Hepatocyte (in vitro differentiated cells): ENCODE data around the gene SCAI. TPM values are rescaled to one million over a fixed set of nuclear protein-coding genes. Genes with fewer than 3 reads are reported as not detected.

ENCODE experiments used
- DNase-seq: peaks from one replicate; pipeline ENCODE4 v3.0.0-alpha.2; 2016; ENCODE audit warnings: low spot score
- H2AFZ ChIP-seq: fragments of 200-600 bp; sonication (generic); 2 replicates; pipeline ENCODE4 v1.6.0; 2016; ENCODE audit warnings: antibody characterized with exemption, mild to moderate bottlenecking
- H3K27ac ChIP-seq: fragments of 200-600 bp; sonication (generic); 2 replicates; pipeline ENCODE4 v1.5.1; 2016; ENCODE audit warnings: mild to moderate bottlenecking
- H3K27me3 ChIP-seq: fragments of 200-600 bp; sonication (generic); 2 replicates; pipeline ENCODE4 v1.6.1; 2016
- H3K36me3 ChIP-seq: fragments of 200-600 bp; sonication (generic); replicated peaks from 2 replicates; pipeline ENCODE4 v1.5.1; 2016; ENCODE audit warnings: low read depth; ENCODE audit not compliant: insufficient read depth
- H3K4me1 ChIP-seq: fragments of 200-600 bp; sonication (generic); 2 replicates; pipeline ENCODE4 v1.5.1; 2016; ENCODE audit warnings: mild to moderate bottlenecking, moderate library complexity; ENCODE audit not compliant: insufficient read depth
- H3K4me2 ChIP-seq: fragments of 200-600 bp; sonication (generic); 2 replicates; pipeline ENCODE4 v1.6.0; 2016
- H3K4me3 ChIP-seq: fragments of 200-600 bp; sonication (generic); 2 replicates; pipeline ENCODE4 v1.5.1; 2016; ENCODE audit warnings: mild to moderate bottlenecking
- H3K79me2 ChIP-seq: fragments of 200-600 bp; sonication (generic); 2 replicates; pipeline ENCODE4 v1.6.0; 2017; ENCODE audit warnings: mild to moderate bottlenecking
- H3K9me2 ChIP-seq: fragments of 200-600 bp; sonication (generic); replicated peaks from 2 replicates; pipeline ENCODE4 v1.6.0; 2017; ENCODE audit warnings: mild to moderate bottlenecking; ENCODE audit not compliant: insufficient read depth
- H3K9me3 ChIP-seq: fragments of 200-600 bp; sonication (generic); 2 replicates; pipeline ENCODE4 v1.5.1; 2016; ENCODE audit warnings: low read depth, mild to moderate bottlenecking
- H4K20me1 ChIP-seq: fragments of 200-600 bp; sonication (generic); 2 replicates; pipeline ENCODE4 v1.6.0; 2016; ENCODE audit warnings: mild to moderate bottlenecking; ENCODE audit not compliant: insufficient read depth, poor library complexity, severe bottlenecking
- CTCF ChIP-seq: fragments of 200-600 bp; sonication (generic); IDR thresholded peaks from 2 replicates; pipeline ENCODE4 v1.5.1; 2016; ENCODE audit warnings: antibody characterized with exemption, mild to moderate bottlenecking; ENCODE audit not compliant: poor library complexity
- EZH2 ChIP-seq: fragments of 200-600 bp; sonication (generic); IDR thresholded peaks from 2 replicates; pipeline ENCODE4 v1.6.1; 2016; ENCODE audit warnings: antibody characterized with exemption, mild to moderate bottlenecking, borderline replicate concordance
- EZH2phosphoT487 ChIP-seq: fragments of 200-600 bp; sonication (generic); IDR thresholded peaks from one replicate; pipeline ENCODE4 v1.6.1; 2018; ENCODE audit warnings: antibody characterized with exemption, mild to moderate bottlenecking, low read depth, moderate library complexity; ENCODE audit not compliant: unreplicated experiment, severe bottlenecking
- WGBS: methylation state at CpG from one replicate; pipeline ENCODE4 v1.1.6; 2016; ENCODE audit warnings: low lambda C conversion rate; ENCODE audit errors: missing lambda C conversion rate; 5-methylcytosine and 5-hydroxymethylcytosine counted together
- polyA plus RNA-seq: library from polyadenylated mRNA; unstranded; fragments of >200 nt; fragmentation: Nextera tagmentation; extraction: Ambion mirVana; gene quantifications from 2 replicates; pipeline ENCODE4 v1.2.1, GENCODE V29; 2016
- total RNA-seq: library from RNA; depleted of rRNA; stranded (reverse); fragments of >200 nt; gene quantifications from 2 replicates; pipeline ENCODE4 v1.2.3, GENCODE V29; 2014

Gene SCAI
- 6.3 and 10.5 TPM in 2 replicates for total RNA-seq
- 0.97 and 3.1 TPM in 2 replicates for polyA plus RNA-seq

- peaks cover 34% of the 10 kb centered on the region for H3K79me2 ChIP-seq
- peaks cover 2% of the 10 kb centered on the region for H4K20me1 ChIP-seq
- H3K9me3 ChIP-seq: no peaks in the 10 kb centered on the region
- peaks cover 5% of the 10 kb centered on the region for H3K4me1 ChIP-seq
- 1% methylated on average over 45 of the region's 46 CpGs for WGBS
- peak within 1 kb of the TSS; percentile 89 for H3K4me2 ChIP-seq
- TF ChIP-seq EZH2: no peak
- peak; percentile 97 for TF ChIP-seq CTCF
- no peak for TF ChIP-seq EZH2phosphoT487
- H3K27ac ChIP-seq: peak within 1 kb of the TSS; percentile 64
- peak within 1 kb of the TSS; percentile 46 for H3K4me3 ChIP-seq
- H3K9me2 ChIP-seq: no peaks in the 10 kb centered on the region
- no peaks in the 10 kb centered on the region for H3K27me3 ChIP-seq
- no peaks in the 10 kb centered on the region for H3K36me3 ChIP-seq
- peak; percentile 99 for DNase-seq
- H2AFZ ChIP-seq: peak within 1 kb of the TSS; percentile 55
Measured at GRCh38 chr9:125143377-125144090, at the start of gene SCAI. TSS of gene SCAI (minus strand) at chr9:125143528. CDS start at chr9:125143437, 91 bp downstream.

GRCh38 chr9:125190361-125190801 lies 47.1 kb upstream of the SCAI start:
- peaks cover 53% of the 10 kb centered on the region for H3K79me2 ChIP-seq
- H4K20me1 ChIP-seq: peaks cover 32% of the 10 kb centered on the region
- no peaks in the 10 kb centered on the region for H3K36me3 ChIP-seq
- TF ChIP-seq EZH2: no peak
- TF ChIP-seq EZH2phosphoT487: no peak
- TF ChIP-seq CTCF: no peak
- DNase-seq: no peak
- WGBS: 71% methylated on average over 14 of the region's 14 CpGs
- no peaks in the 10 kb centered on the region for H3K9me2 ChIP-seq
- peak overlapping the region; percentile 86 for H2AFZ ChIP-seq
- H3K4me2 ChIP-seq: peak overlapping the region; percentile 78
- H3K9me3 ChIP-seq: no peaks in the 10 kb centered on the region
- H3K27ac ChIP-seq: peak overlapping the region; percentile 84
- peaks cover 19% of the 10 kb centered on the region for H3K4me1 ChIP-seq
- no peaks in the 10 kb centered on the region for H3K27me3 ChIP-seq
- H3K4me3 ChIP-seq: peak overlapping the region; percentile 43

GRCh38 chr9:125189361-125190289 lies 46.3 kb upstream of the SCAI start, which contains the start of gene PPP6C:
TSS of gene PPP6C (minus strand) at chr9:125189803. CDS start at chr9:125189718, 85 bp downstream.
- peaks cover 19% of the 10 kb centered on the region for H3K4me1 ChIP-seq

More at GRCh38 chr9:125189361-125190289, 46.3 kb upstream of the SCAI start, which contains the start of gene PPP6C:
- WGBS: 1% methylated on average over 80 of the region's 82 CpGs
- no peaks in the 10 kb centered on the region for H3K36me3 ChIP-seq
- no peaks in the 10 kb centered on the region for H3K27me3 ChIP-seq
- TF ChIP-seq CTCF: peak; percentile 61
- no peak for TF ChIP-seq EZH2phosphoT487
- TF ChIP-seq EZH2: no peak
- H3K79me2 ChIP-seq: peaks cover 60% of the 10 kb centered on the region
- H3K27ac ChIP-seq: peak within 1 kb of the TSS; percentile 91
- H3K4me3 ChIP-seq: peak within 1 kb of the TSS; percentile 74
- peaks cover 37% of the 10 kb centered on the region for H4K20me1 ChIP-seq
- peak within 1 kb of the TSS; percentile 86 for H2AFZ ChIP-seq
- H3K9me2 ChIP-seq: no peaks in the 10 kb centered on the region
- DNase-seq: peak; percentile 98
- no peaks in the 10 kb centered on the region for H3K9me3 ChIP-seq
- H3K4me2 ChIP-seq: peak within 1 kb of the TSS; percentile 84
